K562 (cell line): Measurements from ENCODE around the gene CADPS2. TPM values are rescaled to one million over a fixed set of nuclear protein-coding genes. Genes with fewer than 3 reads are reported as not detected.

Source experiments
- ATF2 ChIP-seq: sonication (generic); formaldehyde crosslinking; IDR thresholded peaks from 2 replicates; pipeline ENCODE4 v1.8.1; 2022; ENCODE audit warnings: missing genetic modification reagents
- ATF7 ChIP-seq: fragments of 450-650 bp; IDR thresholded peaks from 2 replicates; pipeline ENCODE4 v1.7.1; 2014; ENCODE audit warnings: mild to moderate bottlenecking, moderate library complexity
- CHD4 ChIP-seq: fragments of 200-600 bp; sonication (generic); IDR thresholded peaks from 3 replicates; pipeline ENCODE4 v1.6.1; 2012; ENCODE audit warnings: low read depth, mild to moderate bottlenecking, mixed read lengths, low read length, inconsistent platforms; ENCODE audit not compliant: insufficient read depth, insufficient replicate concordance, poor library complexity, severe bottlenecking
- HDAC2 ChIP-seq: fragments of 450-650 bp; IDR thresholded peaks from 2 replicates; pipeline ENCODE4 v1.6.1; 2016; ENCODE audit warnings: mild to moderate bottlenecking
- KDM1A ChIP-seq, 2 experiments: fragments of 450-650 bp; IDR thresholded peaks; 2 replicates each; pipeline ENCODE4 v1.6.1; 2016; ENCODE audit warnings: mild to moderate bottlenecking in 2 of 2
- NFIC ChIP-seq: fragments of 450-650 bp; IDR thresholded peaks from 2 replicates; pipeline ENCODE4 v1.6.1; 2017; ENCODE audit warnings: mild to moderate bottlenecking, inconsistent platforms
- PBX2 ChIP-seq, 2 experiments: IDR thresholded peaks in 1 of 2; conservative IDR thresholded peaks in 1 of 2; 2 replicates each; pipeline ENCODE4 v1.6.1; 2016; ENCODE audit warnings: low read depth in 2 of 2, mild to moderate bottlenecking in 1 of 2, missing compliant biosample characterization in 1 of 2, missing genetic modification characterization in 1 of 2, moderate library complexity in 1 of 2
- STAT6 ChIP-seq: sonication (generic); formaldehyde crosslinking; IDR thresholded peaks from 2 replicates; pipeline ENCODE4 v1.8.1; 2023; ENCODE audit warnings: mild to moderate bottlenecking, missing genetic modification reagents
- ZBTB33 ChIP-seq: sonication (generic); formaldehyde crosslinking; IDR thresholded peaks from 2 replicates; pipeline ENCODE4 v1.8.1; 2023; ENCODE audit warnings: mild to moderate bottlenecking, missing genetic modification reagents
- ZNF197 ChIP-seq: fragments of 200-800 bp; sonication (Bioruptor generic); IDR thresholded peaks from 2 replicates; pipeline ENCODE4 v1.6.1; 2016; ENCODE audit warnings: low read depth, missing genetic modification characterization, missing compliant biosample characterization
- ZNF699 ChIP-seq: fragments of 250-450 bp; sonication (Bioruptor Pico); IDR thresholded peaks from 2 replicates; pipeline ENCODE4 v1.8.0; 2021; ENCODE audit warnings: mild to moderate bottlenecking, moderate library complexity; ENCODE audit not compliant: insufficient replicate concordance
- polyA plus RNA-seq, 8 experiments: library from polyadenylated mRNA; depleted of rRNA in 4 of 8; stranded (reverse) in 5 of 8; unstranded in 3 of 8; fragments of >200 nt; fragmentation: Nextera tagmentation in 2 of 8; fragmentation: Illumina TruSeq in 1 of 8; extraction: Ambion mirVana in 2 of 8; extraction: Trizol in 1 of 8; gene quantifications; 2 replicates each; pipeline versions ENCODE4 v1.2.1 to v1.2.3, GENCODE V29; 2011 to 2014; ENCODE audit warnings: inconsistent platforms in 1 of 8, missing spikeins in 1 of 8
- total RNA-seq, 7 experiments: library from RNA; depleted of rRNA in 6 of 7; stranded (reverse); fragments of >200 nt in 6 of 7; fragmentation: Illumina TruSeq in 2 of 7; extraction: Trizol in 2 of 7; gene quantifications; 2 replicates each; pipeline versions ENCODE4 v1.2.1 to v1.2.3, GENCODE V29; 2011 to 2021; ENCODE audit warnings: low replicate concordance in 1 of 7

Gene CADPS2
- total and polyA plus RNA-seq, 9 of the 15 experiments (the other 6 are each of a cell fraction or from before 2014, with no cell fraction given), result 0.03 to 0.14 (median 0.04) TPM; not detected in 1

- TF ChIP-seq PBX2 (CRISPR knock-in tag; IDR thresholded peaks at IDR 0.05; ENCODE audit: low read depth) (no peak), PBX2 (tag; conservative IDR thresholded peaks at IDR 0.05; ENCODE audit: low read depth) (no peak), NFIC (no peak), ATF2 (CRISPR knock-in tag) (no peak), CHD4 (no peak), ZNF699 (CRISPR knock-in tag) (no peak), KDM1A (IDR thresholded peaks at IDR 0.05) (no peak), ATF7 (no peak), HDAC2 (no peak), ZNF197 (CRISPR knock-in tag) (no peak), STAT6 (CRISPR knock-in tag) (no peak), ZBTB33 (CRISPR knock-in tag) (no peak)
Observed at GRCh38 chr7:122755696-122756095, 130.6 kb downstream of the CADPS2 start (continued).
